CMK (cell line): Measurements from ENCODE around the gene MSANTD4.
"Not testable (repeated sequence)": the region's sequence is repeated elsewhere in the genome, so short reads cannot be mapped to it uniquely, and the experiment has no call there.

Experiments
- DNase-seq: peaks from one replicate; pipeline ENCODE4 v3.0.0-alpha.2; 2010; ENCODE audit warnings: low read depth

MSANTD4 gene

DNA sequence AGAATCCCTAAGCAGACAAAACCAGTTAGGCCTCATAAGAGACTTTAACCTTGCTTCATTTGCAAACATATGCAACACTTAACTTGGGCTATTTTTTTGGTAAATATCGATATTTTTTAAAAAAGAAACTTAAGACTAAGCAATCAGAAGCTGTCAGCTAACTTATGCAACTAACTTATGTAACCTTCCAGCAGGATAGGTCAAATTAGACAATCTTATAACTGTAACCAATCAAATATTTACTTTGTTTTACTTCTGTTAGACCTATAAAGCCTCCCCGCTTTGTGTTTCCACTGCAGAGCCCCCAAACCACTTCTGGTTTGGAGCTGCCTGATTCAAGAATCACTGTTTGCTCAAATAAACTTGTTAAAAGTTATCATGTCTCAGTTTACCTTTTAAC, 8.0 kb downstream of the MSANTD4 start:
- DNase-seq = no peak

DNA sequence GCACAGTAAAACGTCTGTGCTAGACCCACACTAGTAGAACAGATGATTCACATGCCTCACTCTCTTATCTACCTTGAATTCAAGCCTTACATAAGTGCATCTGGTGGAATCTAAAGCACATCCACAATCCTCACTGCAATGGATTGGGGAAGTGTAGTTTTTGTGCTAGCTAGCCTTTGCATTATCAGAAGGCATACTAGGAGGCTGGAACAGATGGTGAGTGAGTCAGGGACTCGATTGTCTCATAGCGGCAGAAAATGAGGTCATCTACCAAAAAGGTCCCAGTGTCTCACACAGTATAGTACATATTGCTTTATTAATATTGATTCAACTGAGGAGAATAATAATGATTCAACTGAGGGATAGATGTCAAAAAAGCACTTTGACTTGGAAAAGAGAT, 9.3 kb downstream of the MSANTD4 start:
- no peak for DNase-seq

DNA sequence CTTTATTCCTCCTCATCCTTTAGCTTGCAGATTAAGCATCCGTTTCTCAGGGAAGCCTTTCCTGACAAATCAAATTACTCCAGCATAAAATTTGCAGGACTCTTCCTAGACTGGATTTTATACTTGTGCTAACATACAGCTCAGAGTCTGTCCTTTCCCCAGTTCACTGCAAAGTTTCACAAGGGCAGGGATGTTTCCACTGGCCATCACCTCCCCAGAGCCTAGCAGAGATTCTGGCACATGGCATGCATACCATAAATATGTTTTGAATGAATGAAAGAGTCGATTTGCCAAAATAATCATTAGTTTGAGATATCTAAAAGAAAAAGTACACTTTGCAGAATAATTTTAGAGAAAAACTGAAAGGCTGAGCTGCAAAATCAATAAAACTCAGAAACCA, 10.6 kb downstream of the MSANTD4 start:
- no peak for DNase-seq

DNA sequence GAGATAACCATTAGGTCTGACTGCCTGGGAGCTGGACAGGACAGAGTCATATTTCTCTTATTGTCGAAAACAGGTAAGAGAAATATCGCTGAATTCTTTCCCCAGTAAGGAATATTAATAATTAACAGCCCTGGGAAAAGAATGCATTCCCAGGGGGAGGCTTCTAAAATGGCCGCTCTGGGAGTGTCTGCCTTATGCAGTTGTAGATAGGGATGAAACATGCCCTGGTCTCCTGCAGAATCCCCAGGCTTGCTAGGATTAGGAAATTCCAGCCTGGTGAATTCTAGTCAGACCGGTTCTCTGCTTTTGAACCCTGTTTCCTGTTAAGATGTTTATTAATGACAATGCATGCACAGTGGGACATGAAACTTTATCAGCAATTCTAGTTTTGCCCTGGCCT, 18.9 kb downstream of the MSANTD4 start:
- not testable (repeated sequence) for DNase-seq

DNA sequence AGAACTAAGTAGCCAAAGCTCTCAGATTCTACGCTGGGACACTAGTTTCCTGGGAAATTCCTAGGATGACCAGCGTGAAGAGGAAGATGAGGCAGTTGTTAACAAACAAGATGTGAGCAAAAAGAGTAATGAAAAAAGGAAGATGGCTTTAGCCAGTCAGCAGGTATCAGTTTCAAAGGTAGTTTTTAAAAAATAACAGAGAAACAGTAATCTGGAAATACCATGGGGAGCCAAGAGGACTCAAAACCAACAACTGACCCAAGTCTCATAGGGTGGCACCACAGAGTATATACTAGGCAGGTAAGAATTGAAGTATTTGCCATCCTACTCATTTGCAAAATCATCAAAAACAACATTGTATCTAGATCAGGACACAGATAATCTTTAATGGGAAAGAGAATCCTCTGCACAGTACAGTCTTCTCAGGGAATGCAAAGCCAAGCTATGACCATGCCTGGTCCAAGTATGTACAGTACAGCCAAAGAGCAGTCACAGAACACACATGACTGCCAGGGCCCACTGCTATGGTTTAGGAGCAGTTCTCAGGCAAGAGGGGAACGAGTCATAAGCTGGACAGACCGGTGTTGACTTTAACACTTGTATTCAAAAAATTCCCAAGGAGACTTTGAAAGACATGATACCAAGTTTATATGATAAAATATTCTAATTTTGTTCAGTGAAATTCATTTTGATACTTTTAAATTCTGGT, 20.6 kb downstream of the MSANTD4 start:
- no peak for DNase-seq

DNA sequence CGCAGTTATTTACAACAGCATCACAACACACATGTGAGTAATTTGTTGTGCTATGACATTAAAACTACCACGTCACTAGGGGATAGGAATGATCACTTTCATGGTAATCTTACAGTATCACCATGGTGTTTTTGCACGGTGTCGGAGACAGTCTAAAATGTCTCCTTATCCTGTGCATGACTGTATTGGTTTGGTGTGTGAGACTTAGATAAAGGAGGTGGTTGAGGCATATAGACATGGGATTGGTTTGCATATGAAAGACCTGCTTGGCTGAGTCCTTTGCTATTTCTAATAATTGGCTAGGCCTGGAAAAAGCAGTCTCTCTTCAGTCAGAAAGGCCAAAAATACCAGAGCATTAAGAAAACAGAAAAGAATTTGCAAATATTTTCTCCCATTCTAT, 30.2 kb downstream of the MSANTD4 start:
- DNase-seq = no peak

DNA sequence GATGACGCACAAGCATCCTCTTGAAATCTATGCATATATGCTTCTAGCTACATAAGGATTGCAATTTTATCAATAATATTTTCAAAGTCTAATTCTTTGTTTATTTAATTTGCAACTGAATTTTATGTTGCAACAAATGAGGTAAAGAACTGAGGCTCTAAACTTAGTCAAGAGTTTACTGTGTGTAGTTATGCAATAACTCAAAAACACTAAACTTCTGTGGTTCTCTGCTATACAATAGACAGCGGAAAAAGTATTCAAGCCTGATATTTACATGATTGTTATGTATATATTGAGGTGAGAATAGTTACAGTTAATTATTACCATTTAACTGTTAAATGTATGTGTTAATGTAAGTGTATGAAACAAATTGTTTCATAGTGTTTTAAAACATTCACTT, 32.9 kb downstream of the MSANTD4 start:
- no peak for DNase-seq

DNA sequence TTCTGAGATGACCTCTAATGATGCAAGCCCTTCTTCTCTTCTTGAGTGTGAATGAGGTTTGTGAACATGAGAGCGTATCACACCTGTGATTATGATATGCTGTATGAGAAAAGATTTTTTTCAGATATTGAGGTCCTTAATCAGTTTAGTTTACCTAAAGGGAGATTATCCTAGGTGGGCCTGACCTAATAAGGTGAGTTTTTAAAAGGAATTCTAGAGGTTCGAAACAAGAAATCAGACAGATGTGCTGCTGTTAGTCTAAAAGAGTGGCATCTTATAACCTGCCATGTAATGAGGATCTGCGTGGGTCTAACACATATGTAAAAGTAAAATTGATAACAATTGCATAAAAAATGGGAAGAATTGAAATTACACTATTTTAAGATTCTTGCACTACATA, 33.8 kb downstream of the MSANTD4 start:
- DNase-seq = no peak

DNA sequence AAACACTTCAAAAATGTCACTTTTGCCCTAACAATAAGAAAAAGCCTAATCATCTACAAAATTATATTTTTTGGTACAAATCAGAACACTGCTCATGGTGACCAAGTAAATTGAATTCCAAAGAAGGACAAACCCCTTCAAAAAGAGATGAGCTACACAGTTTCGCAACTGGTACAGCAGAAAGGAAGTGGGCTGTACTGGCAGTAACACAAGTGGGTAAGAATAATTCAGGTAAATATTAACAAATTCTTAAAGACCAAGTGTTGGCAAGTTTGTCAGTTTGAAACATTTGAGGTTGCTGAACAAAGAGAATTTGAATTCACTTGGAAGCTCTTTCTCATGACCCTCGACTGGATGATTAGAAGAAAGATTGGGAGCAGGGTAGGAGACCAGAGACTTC, 35.5 kb downstream of the MSANTD4 start:
- DNase-seq = no peak

DNA sequence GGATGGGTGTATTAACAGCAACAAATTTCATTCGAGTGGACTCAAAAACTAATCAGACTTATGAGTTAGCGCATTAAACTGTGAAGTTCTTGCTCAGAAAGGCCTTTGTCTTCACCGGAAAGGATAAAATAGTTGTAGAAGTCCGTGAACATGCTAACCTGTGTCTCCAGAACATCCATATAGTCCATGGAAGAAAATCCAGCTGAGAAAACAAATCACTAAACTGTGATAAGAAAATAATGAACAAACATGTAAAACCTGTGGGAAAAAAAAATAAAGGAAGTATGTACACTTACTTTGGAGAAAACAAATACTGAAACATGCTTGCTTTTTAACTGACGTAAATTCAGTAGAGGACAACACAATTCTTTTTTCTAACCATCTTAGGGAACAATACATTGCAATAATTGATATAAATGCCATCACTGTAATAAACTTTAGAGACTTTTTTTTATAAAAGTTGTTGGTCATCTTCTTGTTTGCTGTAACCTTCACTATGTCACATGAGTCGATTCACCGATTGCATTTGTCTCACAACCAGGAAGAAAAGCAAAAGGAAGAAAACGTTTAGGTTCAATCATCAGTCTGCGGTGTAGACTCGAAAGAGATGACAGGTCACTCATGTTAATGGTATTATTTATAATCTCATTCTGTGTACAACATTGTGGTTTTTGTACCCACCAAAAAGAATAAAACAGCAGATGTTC, 41.9 kb downstream of the MSANTD4 start:
- no peak for DNase-seq

DNA sequence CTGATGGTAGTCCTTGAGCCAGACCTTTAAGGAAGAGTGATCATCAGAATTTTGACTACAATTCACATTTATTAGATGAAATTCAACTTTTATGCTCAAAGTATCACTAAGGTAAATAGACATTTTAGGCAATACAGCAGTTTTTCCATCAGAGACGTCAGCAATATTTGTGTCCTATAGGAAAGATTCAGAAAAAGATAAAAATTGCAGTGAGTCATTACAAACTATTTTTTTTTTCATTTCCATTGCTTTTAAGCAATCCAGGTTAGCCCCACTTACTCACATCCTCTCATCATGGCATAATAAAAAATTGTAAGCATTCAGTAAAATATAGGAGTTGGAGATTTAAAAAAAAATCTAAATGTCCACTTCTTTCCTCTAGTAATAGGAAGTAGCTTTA, 46.9 kb downstream of the MSANTD4 start:
- DNase-seq = no peak

DNA sequence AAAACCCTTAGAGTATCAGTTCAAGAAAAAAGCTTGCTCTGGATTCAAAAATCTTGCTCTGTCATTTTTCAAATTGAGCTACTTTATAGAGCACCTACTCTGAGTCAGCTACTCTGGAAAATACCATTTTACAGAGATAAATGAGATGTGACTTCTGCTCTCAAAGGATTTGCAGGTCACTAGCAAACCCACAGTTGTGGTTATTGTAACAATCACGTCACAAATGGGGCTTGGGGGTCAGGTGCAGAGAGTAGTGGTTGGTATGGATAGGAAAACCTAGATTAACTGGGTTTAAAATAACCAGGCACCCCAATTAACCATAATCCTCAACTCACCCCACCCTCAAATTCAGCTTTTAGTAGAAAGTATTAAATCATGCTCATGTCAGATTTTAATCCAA, 52.3 kb downstream of the MSANTD4 start:
- DNase-seq = no peak

DNA sequence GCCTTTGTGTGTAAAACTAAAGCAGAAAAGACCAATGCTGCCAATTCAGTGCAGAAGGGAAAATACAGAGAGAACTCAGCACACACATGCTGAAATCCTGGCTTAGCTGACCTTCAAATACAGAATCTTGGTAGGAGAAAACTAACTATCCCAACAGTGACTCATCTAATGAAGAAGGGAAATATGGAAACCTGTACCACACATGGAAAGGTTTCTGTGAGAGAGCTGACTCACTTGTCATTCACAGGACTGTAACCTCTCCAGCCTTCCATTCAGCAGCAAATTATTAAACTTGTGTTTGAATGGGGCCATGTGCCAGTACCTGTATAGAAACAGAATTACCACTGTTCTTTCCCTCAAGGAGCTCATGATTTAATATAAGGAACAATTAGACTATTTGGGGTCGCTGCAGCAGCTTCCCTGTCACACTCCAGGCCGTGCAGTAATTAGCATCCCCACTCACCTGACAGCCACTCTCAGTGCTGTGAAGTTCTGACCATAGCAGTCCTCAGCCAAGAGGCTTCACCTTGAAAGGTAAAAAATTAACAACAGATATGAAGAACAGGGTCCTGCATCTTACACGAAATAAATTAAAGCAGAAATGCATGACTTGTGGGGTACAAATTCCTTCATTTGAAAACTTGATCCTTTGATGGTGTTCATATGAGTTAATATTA, 53.9 kb downstream of the MSANTD4 start:
- DNase-seq = no peak

DNA sequence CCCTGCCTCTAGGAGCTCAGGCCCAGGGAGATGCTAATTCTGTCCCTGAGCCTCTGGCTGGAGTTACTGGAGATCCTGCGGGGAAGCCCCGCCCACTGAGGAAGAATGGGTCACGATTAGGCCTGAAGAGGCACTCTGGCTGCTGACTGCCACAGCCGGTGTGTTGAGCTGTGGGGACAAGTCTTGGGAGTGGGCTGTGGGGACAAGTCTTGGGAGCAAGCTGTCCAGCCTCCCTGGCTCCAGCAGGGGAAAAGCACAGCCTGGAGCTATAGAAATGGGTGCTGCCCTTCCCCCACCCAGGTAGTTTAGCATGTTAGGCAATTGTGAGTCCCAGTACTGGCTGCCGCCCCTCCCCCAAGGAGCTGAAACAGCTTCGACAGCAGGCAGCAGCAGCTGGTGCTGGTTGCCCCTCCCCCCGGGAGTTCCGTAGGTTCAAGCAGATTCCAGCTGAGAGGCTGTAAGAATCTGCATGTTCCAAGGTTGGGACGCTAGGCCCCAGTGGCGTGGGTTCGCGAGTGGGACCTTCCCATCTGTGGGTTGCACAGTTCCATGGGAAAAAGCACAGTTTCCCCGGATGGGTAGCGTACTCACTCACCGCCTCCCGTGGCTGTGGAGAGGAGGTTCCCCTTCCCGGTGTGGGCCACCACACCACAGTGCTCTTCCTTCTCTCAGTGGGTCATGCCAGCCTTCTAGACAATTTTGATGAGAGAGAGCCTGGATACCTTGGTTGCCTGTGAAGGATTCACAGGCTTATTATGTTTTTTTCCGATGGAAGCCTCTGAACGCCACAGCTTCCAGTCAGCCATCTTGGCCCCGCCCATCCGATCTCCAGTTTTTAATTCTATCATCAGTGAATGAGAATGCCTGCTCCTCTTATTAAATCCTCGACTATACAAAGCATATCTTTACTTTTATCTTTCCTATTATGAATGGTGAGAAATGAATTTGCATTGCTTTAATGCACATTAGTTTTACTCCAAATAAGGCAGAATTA, 61.5 kb downstream of the MSANTD4 start:
- DNase-seq = no peak
